Prostate gland (tissue), 2 donors: Measurements from ENCODE around the gene RHOT1.

ENCODE experiments used
- CTCF ChIP-seq, 4 experiments: fragments of 200-600 bp in 2 of 4; fragments of 450-650 bp in 2 of 4; sonication (generic) in 2 of 4; IDR thresholded peaks; 1 replicate in 3 of 4; 2 replicates in 1 of 4; pipeline ENCODE4 v1.5.1; 2016 to 2019; ENCODE audit warnings: antibody characterized with exemption in 4 of 4, mild to moderate bottlenecking in 2 of 4, moderate library complexity in 2 of 4
- POLR2A ChIP-seq: fragments of 450-650 bp; IDR thresholded peaks from one replicate; pipeline ENCODE4 v1.6.1; 2016; ENCODE audit warnings: antibody characterized with exemption, mild to moderate bottlenecking
- POLR2AphosphoS5 ChIP-seq: sonication (generic); formaldehyde crosslinking; IDR thresholded peaks from one replicate; pipeline ENCODE4 v1.6.1; 2017; ENCODE audit warnings: antibody characterized with exemption

- TF ChIP-seq CTCF (IDR thresholded peaks at IDR 0.05) (no peak), POLR2A (no peak), POLR2AphosphoS5 (no peak)
Measured at GRCh38 chr17:32104158-32104557, 38.1 kb upstream of the RHOT1 start.
